OCI-M2 (cell line): ENCODE data around the gene HEG1.

ENCODE experiments used
- DNase-seq: peaks from one replicate; lab custom pipeline; 2025; ENCODE audit not compliant: unreplicated experiment; lab: John Stamatoyannopoulos, UW

HEG1 gene

GRCh38 chr3:124923833-124924232, 132.0 kb downstream of the HEG1 start:
- no peak for DNase-seq

- DNase-seq: no peak
Observed at GRCh38 chr3:124920718-124921117, 135.1 kb downstream of the HEG1 start.

GRCh38 chr3:124919756-124920155, 136.0 kb downstream of the HEG1 start:
- DNase-seq: no peak

- DNase-seq: no peak
Observed at GRCh38 chr3:124918524-124918923, 137.3 kb downstream of the HEG1 start.

GRCh38 chr3:124916837-124917409, 138.9 kb downstream of the HEG1 start:
- DNase-seq: no peak
